Body of pancreas (tissue), 4 donors: ENCODE data around the gene PPM1H. TPM values are rescaled to one million over a fixed set of nuclear protein-coding genes. Genes with fewer than 3 reads are reported as not detected.

ENCODE experiments used
- ATAC-seq: fragments of 150-250 bp; one replicate; pipeline ENCODE4 v1.9.1; 2016
- DNase-seq, 4 donors: peaks; one replicate each; pipeline ENCODE4 v3.0.0-alpha.2; 2019
- H3K27ac ChIP-seq, 4 donors: fragments of 200-600 bp; sonication (generic); 1 replicate in 3 of 4; 2 replicates in 1 of 4; pipeline versions ENCODE4 v1.5.1 to v1.6.1; 2016 to 2019; ENCODE audit warnings: mild to moderate bottlenecking in 1 of 4, mixed read lengths in 1 of 4, moderate library complexity in 1 of 4
- H3K27me3 ChIP-seq, 2 donors: fragments of 200-600 bp; sonication (generic); one replicate each; pipeline ENCODE4 v1.6.0; 2016; ENCODE audit warnings: mild to moderate bottlenecking in 1 of 2
- H3K36me3 ChIP-seq, 2 donors: fragments of 200-600 bp; sonication (generic); replicated peaks in 1 of 2; 2 replicates each; pipeline ENCODE4 v1.5.1; 2016; ENCODE audit warnings: low read depth in 2 of 2; ENCODE audit not compliant: insufficient read depth in 1 of 2
- H3K4me1 ChIP-seq: fragments of 200-600 bp; sonication (generic); one replicate; pipeline ENCODE4 v1.6.0; 2016
- H3K4me3 ChIP-seq, 2 donors: fragments of 200-600 bp; sonication (generic); 1 replicate in 1 of 2; 2 replicates in 1 of 2; pipeline ENCODE4 v1.5.1; 2016 to 2019
- H3K9me3 ChIP-seq, 3 donors: fragments of 200-600 bp; sonication (generic); 1 replicate in 2 of 3; 2 replicates in 1 of 3; pipeline ENCODE4 v1.5.1; 2016
- CTCF ChIP-seq, 7 experiments: fragments of 450-650 bp in 4 of 7; fragments of 200-600 bp in 3 of 7; sonication (generic) in 3 of 7; IDR thresholded peaks; one replicate each; pipeline ENCODE4 v1.5.1; 2016 to 2019; ENCODE audit warnings: antibody characterized with exemption in 7 of 7
- POLR2A ChIP-seq, 3 donors: fragments of 450-650 bp; IDR thresholded peaks; one replicate each; pipeline ENCODE4 v1.6.1; 2016; ENCODE audit warnings: antibody characterized with exemption in 3 of 3, mild to moderate bottlenecking in 2 of 3
- WGBS, 2 donors: methylation state at CpG; one replicate each; pipeline ENCODE4 v1.1.5; 2017; 5-methylcytosine and 5-hydroxymethylcytosine counted together
- intact Hi-C: fragments of 100-400 bp; cut with DNase I; formaldehyde crosslinking; loops from one replicate; pipeline ENCODE4 v1.15.1; 2023
- total RNA-seq, 2 donors: library from RNA; depleted of rRNA; stranded (reverse); fragments of >200 nt; gene quantifications; one replicate each; pipeline ENCODE4 v1.1.0, GENCODE V29; 2016

PPM1H gene
- total RNA-seq, 2 donors from 2014 or later = 4.9 to 6.3 TPM

- no peak for DNase-seq
- Histone ChIP-seq H3K36me3 (no peaks in the 10 kb centered on the region), H3K27me3 (no peaks in the 10 kb centered on the region), H3K9me3 (no peaks in the 10 kb centered on the region), H3K27ac (peak overlapping the region in 1 of 4 donors; percentile 54), H3K4me3 (no peak overlapping the region), H3K4me1 (no peaks in the 10 kb centered on the region)
- WGBS, 2 donors = 88 to 91% methylated on average over 3 of the region's 3 CpGs
- TF ChIP-seq POLR2A (IDR thresholded peaks at IDR 0.05) (no peak), CTCF (IDR thresholded peaks at IDR 0.05) (no peak)
- intact Hi-C loops = no loop called here
- ATAC-seq = no peak
These were observed 210.7 kb downstream of the PPM1H start for GRCh38 chr12:62724285-62724684.

- Histone ChIP-seq H3K27me3 (no peaks in the 10 kb centered on the region), H3K4me1 (no peaks in the 10 kb centered on the region), H3K4me3 (no peak overlapping the region), H3K27ac (no peak overlapping the region), H3K9me3 (no peaks in the 10 kb centered on the region), H3K36me3 (no peaks in the 10 kb centered on the region)
- DNase-seq = no peak
- intact Hi-C loops = no loop called here
- no peak for TF ChIP-seq CTCF (IDR thresholded peaks at IDR 0.05)
- no peak for TF ChIP-seq POLR2A (IDR thresholded peaks at IDR 0.05)
- ATAC-seq = no peak
- 84 to 88% methylated on average over 3 of the region's 3 CpGs for WGBS, 2 donors
These were observed 211.8 kb downstream of the PPM1H start for GRCh38 chr12:62722971-62723680.

GRCh38 chr12:62720661-62721330, 214.2 kb downstream of the PPM1H start:
- WGBS, 2 donors = 67 to 74% methylated on average over 8 of the region's 8 CpGs
- Histone ChIP-seq H3K9me3 (no peaks in the 10 kb centered on the region), H3K4me3 (no peak overlapping the region), H3K4me1 (no peaks in the 10 kb centered on the region), H3K27me3 (no peaks in the 10 kb centered on the region), H3K36me3 (no peaks in the 10 kb centered on the region), H3K27ac (no peak overlapping the region)
- intact Hi-C loops = no loop called here
- DNase-seq (no peak), ATAC-seq (no peak)
- TF ChIP-seq POLR2A (IDR thresholded peaks at IDR 0.05) (no peak), CTCF (IDR thresholded peaks at IDR 0.05) (no peak)

GRCh38 chr12:62720025-62720424, 214.9 kb downstream of the PPM1H start:
- Histone ChIP-seq H3K27ac (no peak overlapping the region), H3K36me3 (no peaks in the 10 kb centered on the region), H3K4me1 (no peaks in the 10 kb centered on the region), H3K27me3 (no peaks in the 10 kb centered on the region), H3K4me3 (no peak overlapping the region), H3K9me3 (no peaks in the 10 kb centered on the region)
- TF ChIP-seq POLR2A (IDR thresholded peaks at IDR 0.05) (no peak), CTCF (IDR thresholded peaks at IDR 0.05) (no peak)
- no peak for ATAC-seq
- 84 to 96% methylated on average over 2 of the region's 2 CpGs for WGBS, 2 donors
- DNase-seq = no peak
- intact Hi-C loops = no loop called here
